Gastroesophageal sphincter (tissue), 4 donors: Measurements from ENCODE around the gene PPM1M. TPM values are rescaled to one million over a fixed set of nuclear protein-coding genes. Genes with fewer than 3 reads are reported as not detected.

Experiments used
- ATAC-seq: fragments of 150-250 bp; one replicate; pipeline ENCODE4 v1.9.1; 2016; ENCODE audit warnings: mild to moderate bottlenecking, moderate library complexity
- H3K27ac ChIP-seq, 4 donors: fragments of 200-600 bp; sonication (generic) in 3 of 4; 1 replicate in 3 of 4; 2 replicates in 1 of 4; pipeline ENCODE4 v1.5.1; 2016 to 2019
- H3K27me3 ChIP-seq: fragments of 200-600 bp; sonication (generic); one replicate; pipeline ENCODE4 v1.5.1; 2019
- H3K36me3 ChIP-seq, 2 donors: fragments of 200-600 bp; sonication (generic); one replicate each; pipeline ENCODE4 v1.5.1; 2019; ENCODE audit warnings: control low read depth in 1 of 2
- H3K4me1 ChIP-seq, 3 donors: fragments of 200-600 bp; sonication (generic); 1 replicate in 2 of 3; 2 replicates in 1 of 3; pipeline ENCODE4 v1.5.1; 2016 to 2019; ENCODE audit warnings: control low read depth in 2 of 3
- H3K4me3 ChIP-seq, 2 donors: fragments of 200-600 bp; sonication (generic); one replicate each; pipeline ENCODE4 v1.5.1; 2019; ENCODE audit warnings: mild to moderate bottlenecking in 1 of 2, moderate library complexity in 1 of 2
- H3K9me3 ChIP-seq, 3 donors: fragments of 200-600 bp; sonication (generic); one replicate each; pipeline ENCODE4 v1.5.1; 2017 to 2019; ENCODE audit warnings: control low read depth in 2 of 3
- EP300 ChIP-seq: sonication (generic); formaldehyde crosslinking; IDR thresholded peaks from one replicate; pipeline ENCODE4 v1.6.1; 2017; ENCODE audit warnings: antibody characterized with exemption, mild to moderate bottlenecking
- POLR2A ChIP-seq, 2 donors: fragments of 450-650 bp; IDR thresholded peaks; one replicate each; pipeline ENCODE4 v1.6.1; 2017; ENCODE audit warnings: antibody characterized with exemption in 2 of 2, mild to moderate bottlenecking in 2 of 2, moderate library complexity in 1 of 2
- POLR2AphosphoS5 ChIP-seq: sonication (generic); formaldehyde crosslinking; IDR thresholded peaks from one replicate; pipeline ENCODE4 v1.6.1; 2017; ENCODE audit warnings: antibody characterized with exemption
- WGBS, 2 donors: methylation state at CpG; one replicate each; pipeline ENCODE4 v1.1.5; 2018; ENCODE audit warnings: low coverage in 1 of 2; 5-methylcytosine and 5-hydroxymethylcytosine counted together
- total RNA-seq, 4 donors: library from RNA; depleted of rRNA; stranded (reverse); fragments of >200 nt; gene quantifications; one replicate each; pipeline ENCODE4 v1.1.0, GENCODE V29; 2016
- TF ChIP-seq, protein P1 (sequence below), 4 experiments: fragments of 200-600 bp in 2 of 4; fragments of 450-650 bp in 2 of 4; sonication (generic) in 1 of 4; IDR thresholded peaks; one replicate each; pipeline ENCODE4 v1.5.1; 2017 to 2019; ENCODE audit warnings: antibody characterized with exemption in 4 of 4, mild to moderate bottlenecking in 2 of 4, moderate library complexity in 2 of 4

Gene PPM1M
- total RNA-seq, 4 donors from 2014 or later: 20.3 to 36.6 (median 29.9) TPM

DNA sequence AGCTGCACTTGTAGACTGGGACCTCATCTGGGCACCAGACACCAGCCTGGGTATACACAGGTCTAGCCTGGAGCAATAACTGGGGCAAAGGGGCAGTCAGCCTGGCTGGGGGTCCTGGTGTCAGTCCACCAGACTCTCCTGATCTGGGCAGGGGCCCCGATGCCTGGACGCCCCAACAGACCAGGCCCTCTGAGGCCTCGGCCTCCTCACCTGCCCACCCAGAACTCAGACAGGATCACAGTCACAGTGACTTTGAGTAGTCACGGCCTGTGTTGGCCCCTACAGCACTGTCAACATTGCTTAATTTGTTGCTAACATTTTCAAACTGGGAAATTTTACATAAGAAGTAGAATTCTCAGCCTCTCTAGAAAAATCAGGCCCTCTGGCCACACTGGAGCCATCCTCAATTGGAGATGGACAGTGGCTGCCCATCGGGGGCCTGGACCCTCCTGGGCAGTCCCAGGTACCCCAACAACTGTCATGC lies 12.4 kb upstream of the PPM1M start:
- no peak overlapping the region for H3K27ac ChIP-seq
- TF ChIP-seq POLR2AphosphoS5 (no peak), POLR2A (IDR thresholded peaks at IDR 0.05) (no peak), EP300 (no peak)
- TF ChIP-seq, protein P1, sequence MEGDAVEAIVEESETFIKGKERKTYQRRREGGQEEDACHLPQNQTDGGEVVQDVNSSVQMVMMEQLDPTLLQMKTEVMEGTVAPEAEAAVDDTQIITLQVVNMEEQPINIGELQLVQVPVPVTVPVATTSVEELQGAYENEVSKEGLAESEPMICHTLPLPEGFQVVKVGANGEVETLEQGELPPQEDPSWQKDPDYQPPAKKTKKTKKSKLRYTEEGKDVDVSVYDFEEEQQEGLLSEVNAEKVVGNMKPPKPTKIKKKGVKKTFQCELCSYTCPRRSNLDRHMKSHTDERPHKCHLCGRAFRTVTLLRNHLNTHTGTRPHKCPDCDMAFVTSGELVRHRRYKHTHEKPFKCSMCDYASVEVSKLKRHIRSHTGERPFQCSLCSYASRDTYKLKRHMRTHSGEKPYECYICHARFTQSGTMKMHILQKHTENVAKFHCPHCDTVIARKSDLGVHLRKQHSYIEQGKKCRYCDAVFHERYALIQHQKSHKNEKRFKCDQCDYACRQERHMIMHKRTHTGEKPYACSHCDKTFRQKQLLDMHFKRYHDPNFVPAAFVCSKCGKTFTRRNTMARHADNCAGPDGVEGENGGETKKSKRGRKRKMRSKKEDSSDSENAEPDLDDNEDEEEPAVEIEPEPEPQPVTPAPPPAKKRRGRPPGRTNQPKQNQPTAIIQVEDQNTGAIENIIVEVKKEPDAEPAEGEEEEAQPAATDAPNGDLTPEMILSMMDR (IDR thresholded peaks at IDR 0.05): no peak
- ATAC-seq: no peak
- no peaks in the 10 kb centered on the region for H3K27me3 ChIP-seq
- 88% methylated on average over 2 of the region's 5 CpGs; no CpG with 5 or more reads in 1 of the 2 donors for WGBS, 2 donors
- no peak overlapping the region for H3K4me3 ChIP-seq
- peaks cover 0 to 70% (median 31%) of the 10 kb centered on the region in 3 donors for H3K4me1 ChIP-seq
- peaks cover 0 to 71% of the 10 kb centered on the region in 2 donors for H3K36me3 ChIP-seq
- H3K9me3 ChIP-seq: no peaks in the 10 kb centered on the region

DNA sequence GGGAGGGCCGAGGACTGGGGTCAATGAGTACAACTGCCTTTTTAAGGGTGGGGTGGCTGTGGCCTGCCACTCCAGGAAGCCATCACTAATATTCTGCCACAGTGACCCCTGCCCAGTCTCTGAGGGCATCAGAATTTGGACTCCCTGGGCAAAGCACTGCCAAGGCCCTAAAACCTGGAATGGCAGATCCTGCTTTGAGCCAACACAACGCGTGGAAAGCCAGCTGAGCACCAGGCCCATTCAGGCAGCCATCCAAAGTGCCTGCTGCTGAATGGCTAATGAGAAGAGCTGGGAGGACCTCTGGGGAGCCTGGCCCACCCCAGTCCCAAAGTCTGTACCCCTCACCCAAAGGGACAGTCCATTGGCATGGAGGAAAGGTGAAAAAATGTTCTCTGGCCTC lies 11.6 kb upstream of the PPM1M start:
- H3K36me3 ChIP-seq: peaks cover 0 to 63% of the 10 kb centered on the region in 2 donors

DNA sequence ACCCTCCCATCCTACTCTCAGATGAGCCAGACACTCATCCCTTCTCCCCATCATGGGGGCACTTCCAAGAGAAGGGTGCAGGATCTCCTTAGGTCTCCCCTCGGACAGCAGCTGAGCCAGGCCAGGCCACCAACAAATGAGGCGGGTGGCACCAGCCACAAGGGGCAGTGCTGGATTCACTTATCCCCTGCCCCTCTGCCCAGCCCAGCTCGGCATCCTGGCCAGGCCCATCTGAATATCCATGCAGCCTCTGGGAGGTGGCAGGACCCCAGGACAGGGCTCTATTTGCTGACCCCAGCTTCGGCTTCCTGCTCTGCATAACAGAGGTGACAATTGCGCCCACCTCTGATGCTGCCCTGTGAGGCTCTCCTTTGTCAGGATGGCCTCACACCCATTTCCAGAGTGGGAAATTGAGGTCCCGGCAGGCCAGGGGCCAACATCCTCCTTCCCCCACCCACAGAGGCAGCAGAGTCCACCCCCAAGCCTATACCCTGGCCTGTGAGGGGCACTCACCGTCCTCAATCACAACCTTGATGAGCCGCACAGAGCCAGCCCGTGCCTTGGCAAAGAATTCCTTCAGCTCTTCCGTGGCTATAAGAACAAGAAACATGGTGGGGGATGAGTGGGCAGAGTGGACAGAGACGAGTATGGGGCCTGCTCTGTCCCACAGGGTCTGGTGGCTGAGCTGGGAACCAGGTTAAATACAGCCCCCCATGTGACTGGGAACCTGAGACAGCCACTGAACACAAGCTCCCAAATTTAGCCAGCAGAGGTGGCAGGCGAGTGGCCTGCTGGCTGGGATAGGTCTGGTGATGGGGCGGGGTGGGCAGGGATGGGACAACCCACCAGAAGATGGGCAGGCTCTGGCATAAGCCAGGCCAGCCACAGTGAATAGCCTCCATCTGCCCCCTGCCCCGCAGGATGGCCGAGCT lies 10.8 kb upstream of the PPM1M start:
- H3K4me1 ChIP-seq: peaks cover 0 to 79% (median 34%) of the 10 kb centered on the region in 3 donors
- no peak for ATAC-seq
- no peaks in the 10 kb centered on the region for H3K27me3 ChIP-seq
- peak overlapping the region in 1 of 4 donors; percentile 8 for H3K27ac ChIP-seq
- TF ChIP-seq POLR2AphosphoS5 (no peak), EP300 (no peak), POLR2A (IDR thresholded peaks at IDR 0.05) (no peak)
- TF ChIP-seq, protein P1 (IDR thresholded peaks at IDR 0.05): no peak
- H3K4me3 ChIP-seq: no peak overlapping the region
- 40 to 87% methylated on average over 1 to 6 of the region's 15 CpGs for WGBS, 2 donors
- peaks cover 0 to 55% of the 10 kb centered on the region in 2 donors for H3K36me3 ChIP-seq
- no peaks in the 10 kb centered on the region for H3K9me3 ChIP-seq

More for the DNA sequence above, 11.6 kb upstream of the PPM1M start:
- Histone ChIP-seq H3K9me3 (no peaks in the 10 kb centered on the region), H3K27ac (peak overlapping the region in 1 of 4 donors; percentile 8), H3K27me3 (no peaks in the 10 kb centered on the region), H3K4me1 (peaks cover 0 to 75% (median 33%) of the 10 kb centered on the region in 3 donors), H3K4me3 (no peak overlapping the region)
- 76% methylated on average over 3 of the region's 3 CpGs; no CpG with 5 or more reads in 1 of the 2 donors for WGBS, 2 donors
- ATAC-seq: no peak
- TF ChIP-seq EP300: no peak

DNA sequence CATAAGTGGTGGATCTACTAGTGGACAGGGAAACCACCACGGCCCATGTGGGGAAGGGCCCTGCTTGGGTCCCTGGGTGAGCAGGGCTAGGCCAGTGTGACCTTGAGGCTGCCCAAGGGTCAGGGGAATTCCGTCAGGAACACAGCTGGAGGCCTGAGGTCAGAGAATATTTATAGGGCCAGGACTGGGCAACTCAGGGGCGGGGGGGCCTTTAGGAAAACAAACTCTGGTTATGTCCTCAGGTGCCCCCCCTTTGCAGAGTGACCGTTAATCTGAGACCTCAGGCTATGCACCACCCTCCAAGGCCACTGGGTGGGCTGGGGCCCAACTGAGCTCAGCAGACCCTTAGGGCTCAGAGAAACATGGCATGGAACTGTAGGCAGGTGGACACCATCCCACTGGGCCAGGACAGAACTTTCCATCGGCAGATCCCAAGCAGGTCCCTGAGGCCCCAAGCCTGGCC lies 9.1 kb upstream of the PPM1M start:
- no peak overlapping the region for H3K4me3 ChIP-seq
- WGBS, 2 donors: 33 to 83% methylated on average over 1 of the region's 5 CpGs

More for the DNA sequence above, 9.1 kb upstream of the PPM1M start:
- ATAC-seq: no peak
- Histone ChIP-seq H3K9me3 (no peaks in the 10 kb centered on the region), H3K27me3 (no peaks in the 10 kb centered on the region), H3K27ac (peak overlapping the region in 3 of 4 donors; percentile 89 to 99 (median 95)), H3K36me3 (peaks cover 0 to 38% of the 10 kb centered on the region in 2 donors), H3K4me1 (peaks cover 0 to 88% (median 41%) of the 10 kb centered on the region in 3 donors)
- TF ChIP-seq EP300 (no peak), POLR2AphosphoS5 (no peak), POLR2A (IDR thresholded peaks at IDR 0.05) (no peak)
- TF ChIP-seq, protein P1 (IDR thresholded peaks at IDR 0.05): no peak
